OCI-M1 (cell line): ENCODE data around the gene LDB1.
A peak's percentile ranks its signal among the peaks of the same experiment; 100 is the strongest.

Experiments
- DNase-seq: peaks from one replicate; lab custom pipeline; 2025; lab: John Stamatoyannopoulos, UW

The LDB1 gene

GRCh38 chr10:102134416-102134815 lies 14.2 kb upstream of the LDB1 start:
- no peak for DNase-seq

- DNase-seq, result peak; percentile 86
These were observed 13.4 kb upstream of the LDB1 start for GRCh38 chr10:102133373-102134195.

- DNase-seq, result peak; percentile 99
These were observed 12.6 kb upstream of the LDB1 start, which contains the start of gene PPRC1 for GRCh38 chr10:102132563-102133372. Gene PPRC1 (plus strand): TSS chr10:102133040. CDS start chr10:102133069, 29 bp downstream.

- DNase-seq, result no peak
These were observed 12.0 kb upstream of the LDB1 start for GRCh38 chr10:102132193-102132562.

- DNase-seq, result no peak
These were observed 11.4 kb upstream of the LDB1 start for GRCh38 chr10:102131286-102132170.

GRCh38 chr10:102123223-102123622 lies 3.1 kb upstream of the LDB1 start:
- DNase-seq, result no peak

- no peak for DNase-seq
These were observed 2.3 kb upstream of the LDB1 start for GRCh38 chr10:102122450-102122849.

- DNase-seq, result no peak
These were observed 1.7 kb upstream of the LDB1 start for GRCh38 chr10:102121739-102122372.

- peak; percentile 80 for DNase-seq
These were observed 997 bp upstream of the LDB1 start for GRCh38 chr10:102120991-102121738.

GRCh38 chr10:102119417-102120141 lies 589 bp downstream of the LDB1 start:
- DNase-seq, result peak; percentile 91

GRCh38 chr10:102118867-102119266 lies 1.3 kb downstream of the LDB1 start:
- peak; percentile 77 for DNase-seq

- peak; percentile 95 for DNase-seq
These were observed 2.6 kb downstream of the LDB1 start for GRCh38 chr10:102117391-102118159.

- no peak for DNase-seq
These were observed 3.5 kb downstream of the LDB1 start for GRCh38 chr10:102116656-102117055.

GRCh38 chr10:102115775-102116174 lies 4.4 kb downstream of the LDB1 start:
- peak; percentile 49 for DNase-seq

- DNase-seq, result peak; percentile 97
These were observed 5.1 kb downstream of the LDB1 start for GRCh38 chr10:102114861-102115618.

- peak; percentile 51 for DNase-seq
These were observed 6.0 kb downstream of the LDB1 start for GRCh38 chr10:102113956-102114857.

- peak; percentile 80 for DNase-seq
These were observed 6.8 kb downstream of the LDB1 start for GRCh38 chr10:102113261-102113955.
